K562 (cell line): ENCODE data around the gene GIMAP7. TPM values are rescaled to one million over a fixed set of nuclear protein-coding genes. Genes with fewer than 3 reads are reported as not detected.

Experiments used
- ATAC-seq: fragments of 200-7000 bp; cut with Tn5 transposase; 3 replicates; pipeline ENCODE4 v1.9.1; 2020; ENCODE audit warnings: moderate library complexity
- BruUV-seq: library from RNA; stranded (reverse); fragments of 400-500 nt; replicated peaks from 2 replicates; lab custom pipeline; 2021; lab: Mats Ljungman, UMichigan
- CTCF ChIA-PET: fragments of 300-600 bp; formaldehyde crosslinking; extraction: SDS; loops from one replicate; lab custom pipeline; 2021; ENCODE audit warnings: low intra/inter-chr PET ratio; lab: Yijun Ruan, JAX
- POLR2A ChIA-PET: fragments of 300-600, 350-650 bp; sonication (Branson Sonifier 250); formaldehyde crosslinking; extraction: SDS; loops from one replicate; lab custom pipeline; 2021; ENCODE audit warnings: antibody characterized with exemption, inconsistent platforms; lab: Yijun Ruan, JAX
- DNase-seq, 4 experiments: peaks; one replicate each; pipeline versions ENCODE4 v3.0.0 to v3.0.0-alpha.2; 2011 to 2018; ENCODE audit warnings: low spot score in 3 of 4, mixed read lengths in 3 of 4; ENCODE audit errors: extremely low read depth in 1 of 4
- FAIRE-seq: peaks from 2 replicates; lab custom pipeline; 2011; peaks lifted over from hg19 to GRCh38; lab: Jason Lieb, UNC
- H2AFZ ChIP-seq: 2 replicates; pipeline ENCODE4 v1.6.0; 2011; ENCODE audit warnings: low read depth, low read length, control low read depth, inconsistent platforms
- H3K27ac ChIP-seq: fragments of 200-600 bp; 3 replicates; pipeline ENCODE4 v1.8.0; 2011; ENCODE audit warnings: low read depth, mild to moderate bottlenecking, control low read depth, inconsistent platforms, low read length, moderate library complexity, mixed read lengths; ENCODE audit errors: extremely low read depth
- H3K27me3 ChIP-seq, 2 experiments: fragments of 300-600 bp in 1 of 2; 2 replicates in 1 of 2; 3 replicates in 1 of 2; pipeline versions ENCODE4 v1.6.0 to v1.8.0; 2011; ENCODE audit warnings: inconsistent platforms in 2 of 2, low read length in 2 of 2, mild to moderate bottlenecking in 1 of 2, mixed read lengths in 1 of 2, moderate library complexity in 1 of 2; ENCODE audit not compliant: control insufficient read depth in 2 of 2, insufficient read depth in 2 of 2
- H3K36me3 ChIP-seq: fragments of 300-600 bp; 3 replicates; pipeline ENCODE4 v1.8.0; 2011; ENCODE audit warnings: mild to moderate bottlenecking, low read length, inconsistent platforms; ENCODE audit not compliant: control insufficient read depth, insufficient read depth
- H3K4me1 ChIP-seq, 2 experiments: fragments of 200-600 bp in 1 of 2; replicated peaks in 1 of 2; 2 replicates in 1 of 2; 3 replicates in 1 of 2; pipeline versions ENCODE4 v1.5.1 to v1.8.0; 2011; ENCODE audit warnings: inconsistent platforms in 2 of 2, low read length in 2 of 2, mild to moderate bottlenecking in 1 of 2, mixed read lengths in 1 of 2, moderate library complexity in 1 of 2; ENCODE audit not compliant: control insufficient read depth in 2 of 2, insufficient read depth in 2 of 2
- H3K4me2 ChIP-seq: 2 replicates; pipeline ENCODE4 v1.6.1; 2011; ENCODE audit warnings: low read length, control low read depth, inconsistent platforms, mixed read lengths; ENCODE audit not compliant: insufficient read depth
- H3K4me3 ChIP-seq: fragments of 200-600 bp; sonication (generic), shearing (Covaris generic); 2 replicates; pipeline ENCODE4 v1.5.1; 2016; ENCODE audit warnings: control low read depth, inconsistent platforms
- H3K79me2 ChIP-seq: fragments of 200-600 bp; 3 replicates; pipeline ENCODE4 v1.8.0; 2011; ENCODE audit warnings: low read length, inconsistent platforms; ENCODE audit not compliant: control insufficient read depth, insufficient read depth
- H3K9ac ChIP-seq, 2 experiments: 2 replicates each; pipeline versions ENCODE4 v1.6.0 to v1.6.1; 2011; ENCODE audit warnings: low read depth in 2 of 2, low read length in 2 of 2, control low read depth in 1 of 2, inconsistent platforms in 1 of 2, mild to moderate bottlenecking in 1 of 2, mixed read lengths in 1 of 2; ENCODE audit not compliant: insufficient read depth in 1 of 2
- H3K9me1 ChIP-seq: one replicate; pipeline ENCODE4 v1.6.0; 2011; ENCODE audit warnings: inconsistent platforms, mild to moderate bottlenecking, low read length, moderate library complexity; ENCODE audit not compliant: control insufficient read depth, insufficient read depth
- H3K9me3 ChIP-seq: replicated peaks from 2 replicates; pipeline ENCODE4 v1.5.1; 2011; ENCODE audit warnings: low read depth, low read length, inconsistent platforms; ENCODE audit not compliant: control insufficient read depth, insufficient read depth
- H4K20me1 ChIP-seq: replicated peaks from 2 replicates; pipeline ENCODE4 v1.6.1; 2011; ENCODE audit warnings: low read length, inconsistent platforms, mixed read lengths; ENCODE audit not compliant: control insufficient read depth, insufficient read depth
- DNMT1 ChIP-seq: fragments of 450-650 bp; IDR thresholded peaks from 2 replicates; pipeline ENCODE4 v1.6.1; 2016; ENCODE audit warnings: antibody characterized with exemption, mild to moderate bottlenecking
- ETV6 ChIP-seq, 3 experiments: fragments of 150-350 bp in 1 of 3; sonication (generic) in 1 of 3; formaldehyde crosslinking in 1 of 3; IDR thresholded peaks; 2 replicates each; pipeline versions ENCODE4 v1.6.1 to v1.8.0; 2014 to 2022; ENCODE audit warnings: borderline replicate concordance in 2 of 3, low read depth in 2 of 3, antibody characterized with exemption in 1 of 3, low read length in 1 of 3, mild to moderate bottlenecking in 1 of 3, missing genetic modification reagents in 1 of 3
- HDAC6 ChIP-seq: IDR thresholded peaks from 2 replicates; pipeline ENCODE4 v1.6.1; 2012; ENCODE audit warnings: low read depth, mild to moderate bottlenecking, control low read depth, inconsistent platforms, low read length, moderate library complexity
- KLF6 ChIP-seq: fragments of 250-450 bp; sonication (Bioruptor Pico); IDR thresholded peaks from 2 replicates; pipeline ENCODE4 v1.4.0; 2020; ENCODE audit warnings: mild to moderate bottlenecking, moderate library complexity, borderline replicate concordance
- NR0B1 ChIP-seq: fragments of 450-650 bp; IDR thresholded peaks from one replicate; pipeline ENCODE4 v1.6.1; 2018; ENCODE audit warnings: mild to moderate bottlenecking, moderate library complexity; ENCODE audit not compliant: partially characterized antibody
- NR1H2 ChIP-seq: sonication (generic); formaldehyde crosslinking; IDR thresholded peaks from 2 replicates; pipeline ENCODE4 v1.4.0; 2020; ENCODE audit warnings: mild to moderate bottlenecking, missing genetic modification reagents
- POLR2G ChIP-seq: fragments of 200-400 bp; formaldehyde crosslinking; IDR thresholded peaks from 2 replicates; pipeline ENCODE4 v1.6.1; 2017; ENCODE audit warnings: low read depth, mild to moderate bottlenecking, antibody characterized with exemption, low read length, moderate library complexity
- SIN3A ChIP-seq, 2 experiments: fragments of 150-350 bp in 1 of 2; IDR thresholded peaks; 2 replicates each; pipeline ENCODE4 v1.6.1; 2011 to 2016; ENCODE audit warnings: borderline replicate concordance in 2 of 2, low read depth in 2 of 2, low read length in 2 of 2, mild to moderate bottlenecking in 2 of 2, moderate library complexity in 2 of 2; ENCODE audit not compliant: control insufficient read depth in 1 of 2
- TAF1 ChIP-seq: IDR thresholded peaks from 2 replicates; pipeline ENCODE4 v1.6.1; 2011; ENCODE audit warnings: mild to moderate bottlenecking, low read length, moderate library complexity; ENCODE audit not compliant: insufficient read depth, control insufficient read depth, severe bottlenecking; ENCODE audit errors: extremely low read depth
- ZNF143 ChIP-seq: sonication (generic); formaldehyde crosslinking; IDR thresholded peaks from 2 replicates; pipeline ENCODE4 v1.9.0; 2022; ENCODE audit warnings: mild to moderate bottlenecking, missing genetic modification reagents
- ZNF511 ChIP-seq: sonication (generic); formaldehyde crosslinking; IDR thresholded peaks from 2 replicates; pipeline ENCODE4 v1.8.0; 2022; ENCODE audit warnings: mild to moderate bottlenecking, missing genetic modification reagents
- WGBS: fragments of 100-300 bp; shearing (Covaris generic); methylation state at CpG from one replicate; pipeline ENCODE4 v1.1.6; 2016; ENCODE audit warnings: low coverage, mixed read lengths; ENCODE audit not compliant: insufficient coverage; ENCODE audit errors: missing lambda C conversion rate; 5-methylcytosine and 5-hydroxymethylcytosine counted together
- in situ Hi-C: fragments of 300-500 bp; cut with MboI; formaldehyde crosslinking; loops from 4 replicates; pipeline ENCODE4 v1.15.0; 2018; ENCODE audit warnings: inconsistent platforms, mixed read lengths
- intact Hi-C: fragments of 100-400 bp; cut with micrococcal nuclease; formaldehyde crosslinking; loops from 2 replicates; pipeline ENCODE4 v1.14.2; 2022
- polyA plus RNA-seq, 8 experiments: library from polyadenylated mRNA; depleted of rRNA in 4 of 8; stranded (reverse) in 5 of 8; unstranded in 3 of 8; fragments of >200 nt; fragmentation: Nextera tagmentation in 2 of 8; fragmentation: Illumina TruSeq in 1 of 8; extraction: Ambion mirVana in 2 of 8; extraction: Trizol in 1 of 8; gene quantifications; 2 replicates each; pipeline versions ENCODE4 v1.2.1 to v1.2.3, GENCODE V29; 2011 to 2014; ENCODE audit warnings: inconsistent platforms in 1 of 8, missing spikeins in 1 of 8
- total RNA-seq, 7 experiments: library from RNA; depleted of rRNA in 6 of 7; stranded (reverse); fragments of >200 nt in 6 of 7; fragmentation: Illumina TruSeq in 2 of 7; extraction: Trizol in 2 of 7; gene quantifications; 2 replicates each; pipeline versions ENCODE4 v1.2.1 to v1.2.3, GENCODE V29; 2011 to 2021; ENCODE audit warnings: low replicate concordance in 1 of 7
- TF ChIP-seq, protein P1 (sequence below): fragments of 200-800 bp; sonication (Bioruptor generic); IDR thresholded peaks from 2 replicates; pipeline ENCODE4 v1.6.1; 2017; ENCODE audit warnings: missing genetic modification characterization, missing compliant biosample characterization
- TF ChIP-seq, protein P2 (sequence below): fragments of 450-650 bp; formaldehyde crosslinking; conservative IDR thresholded peaks from 2 replicates; pipeline ENCODE4 v1.4.0; 2022; ENCODE audit warnings: mild to moderate bottlenecking, missing genetic modification characterization

The GIMAP7 gene
- total and polyA plus RNA-seq, 9 of the 15 experiments (the other 6 are each of a cell fraction or from before 2014, with no cell fraction given): 0.42 TPM; not detected in 8

GRCh38 chr7:150538259-150538658 is 23.6 kb downstream of the GIMAP7 start:
- Histone ChIP-seq H3K36me3 (no peaks in the 10 kb centered on the region), H3K4me1 (no peaks in the 10 kb centered on the region), H3K27ac (no peak overlapping the region), H3K9me3 (no peaks in the 10 kb centered on the region), H3K4me3 (no peak overlapping the region), H3K9me1 (no peaks in the 10 kb centered on the region), H3K9ac (no peak overlapping the region), H3K27me3 (0 out of 5 replicates have a peak, but pooled peaks cover 0 to 5% of the 10 kb centered on the region in 2 experiments), H4K20me1 (no peaks in the 10 kb centered on the region), H2AFZ (no peak overlapping the region), H3K79me2 (no peaks in the 10 kb centered on the region), H3K4me2 (no peak overlapping the region)
- TF ChIP-seq NR0B1 (no peak), KLF6 (no peak), HDAC6 (no peak), SIN3A (IDR thresholded peaks at IDR 0.05; ENCODE audit: borderline replicate concordance in 2 of 2, control insufficient read depth in 1 of 2, low read depth in 2 of 2, low read length in 2 of 2) (no peak), ZNF511 (CRISPR knock-in tag) (no peak), POLR2G (no peak), NR1H2 (no peak), ZNF143 (CRISPR knock-in tag) (no peak), TAF1 (no peak), DNMT1 (no peak), ETV6 (IDR thresholded peaks at IDR 0.05; ENCODE audit: borderline replicate concordance in 1 of 2, low read depth in 2 of 2, low read length in 1 of 2) (no peak), ETV6 (CRISPR knock-in tag; IDR thresholded peaks at IDR 0.05; ENCODE audit: borderline replicate concordance) (no peak)
- TF ChIP-seq, protein P1, sequence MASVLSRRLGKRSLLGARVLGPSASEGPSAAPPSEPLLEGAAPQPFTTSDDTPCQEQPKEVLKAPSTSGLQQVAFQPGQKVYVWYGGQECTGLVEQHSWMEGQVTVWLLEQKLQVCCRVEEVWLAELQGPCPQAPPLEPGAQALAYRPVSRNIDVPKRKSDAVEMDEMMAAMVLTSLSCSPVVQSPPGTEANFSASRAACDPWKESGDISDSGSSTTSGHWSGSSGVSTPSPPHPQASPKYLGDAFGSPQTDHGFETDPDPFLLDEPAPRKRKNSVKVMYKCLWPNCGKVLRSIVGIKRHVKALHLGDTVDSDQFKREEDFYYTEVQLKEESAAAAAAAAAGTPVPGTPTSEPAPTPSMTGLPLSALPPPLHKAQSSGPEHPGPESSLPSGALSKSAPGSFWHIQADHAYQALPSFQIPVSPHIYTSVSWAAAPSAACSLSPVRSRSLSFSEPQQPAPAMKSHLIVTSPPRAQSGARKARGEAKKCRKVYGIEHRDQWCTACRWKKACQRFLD (CRISPR knock-in tag): no peak
- TF ChIP-seq, protein P2, sequence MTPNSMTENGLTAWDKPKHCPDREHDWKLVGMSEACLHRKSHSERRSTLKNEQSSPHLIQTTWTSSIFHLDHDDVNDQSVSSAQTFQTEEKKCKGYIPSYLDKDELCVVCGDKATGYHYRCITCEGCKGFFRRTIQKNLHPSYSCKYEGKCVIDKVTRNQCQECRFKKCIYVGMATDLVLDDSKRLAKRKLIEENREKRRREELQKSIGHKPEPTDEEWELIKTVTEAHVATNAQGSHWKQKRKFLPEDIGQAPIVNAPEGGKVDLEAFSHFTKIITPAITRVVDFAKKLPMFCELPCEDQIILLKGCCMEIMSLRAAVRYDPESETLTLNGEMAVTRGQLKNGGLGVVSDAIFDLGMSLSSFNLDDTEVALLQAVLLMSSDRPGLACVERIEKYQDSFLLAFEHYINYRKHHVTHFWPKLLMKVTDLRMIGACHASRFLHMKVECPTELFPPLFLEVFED (CRISPR knock-in tag): no peak
- intact Hi-C loops (no loop called here), in situ Hi-C loops (no loop called here)
- DNase-seq (no peak), ATAC-seq (no peak), FAIRE-seq (no peak)
- no TSS peak for BruUV-seq
- POLR2A ChIA-PET: no interaction called here
- 0% methylated on average over 2 of the region's 2 CpGs for WGBS
- CTCF ChIA-PET: no interaction called here
